GM18499 (cell line): ENCODE data around the gene IL24.

Experiments used
- ATAC-seq: cut with Tn5 transposase; IDR thresholded peaks from one replicate; pipeline ENCODE4 v1.9.1; 2021; ENCODE audit warnings: moderate number of reproducible peaks; ENCODE audit not compliant: insufficient read depth, unreplicated experiment

Gene IL24

GRCh38 chr1:206946261-206946660 lies 49.0 kb downstream of the IL24 start, which contains the start of gene PIGR:
TSS of gene PIGR (minus strand) at chr1:206946466. CDS start at chr1:206940531, 5,935 bp downstream.
- no peak for ATAC-seq

- ATAC-seq: no peak
Observed at GRCh38 chr1:206947255-206947654, 50.0 kb downstream of the IL24 start.

GRCh38 chr1:206949208-206949607 lies 52.0 kb downstream of the IL24 start:
- ATAC-seq: no peak

GRCh38 chr1:206949641-206950040 lies 52.4 kb downstream of the IL24 start:
- ATAC-seq: no peak

- ATAC-seq: no peak
Observed at GRCh38 chr1:206951318-206952100, 54.3 kb downstream of the IL24 start.

- ATAC-seq: no peak
Observed at GRCh38 chr1:206952171-206952570, 54.9 kb downstream of the IL24 start.

- no peak for ATAC-seq
Observed at GRCh38 chr1:206953126-206953525, 55.9 kb downstream of the IL24 start.

- ATAC-seq: no peak
Observed at GRCh38 chr1:206953626-206954025, 56.4 kb downstream of the IL24 start.
